Measurements from ENCODE around the gene PTX3. TPM values are rescaled to one million over a fixed set of nuclear protein-coding genes. Genes with fewer than 3 reads are reported as not detected.

The PTX3 gene
- 96.0 TPM for polyA plus RNA-seq (2013, experiment 1 of 2; ENCODE audit: insufficient read length)
- 98.5 TPM for polyA plus RNA-seq (2013, experiment 2 of 2; ENCODE audit: insufficient read length)

GRCh38 chr3:157436583-157437291 is at the start of gene PTX3:
Gene PTX3, plus strand, starts transcription at chr3:157436850. Its CDS starts 84 bp downstream, at chr3:157436934.
- peak; percentile 84 for DNase-seq

GRCh38 chr3:157387708-157388435 is 48.8 kb upstream of the PTX3 start:
- DNase-seq: peak; percentile 34

GRCh38 chr3:157388976-157389375 is 47.7 kb upstream of the PTX3 start:
- DNase-seq: peak; percentile 45

- no peak for DNase-seq
These were observed 45.7 kb upstream of the PTX3 start for GRCh38 chr3:157390713-157391515.

- DNase-seq: no peak
These were observed 44.5 kb upstream of the PTX3 start for GRCh38 chr3:157392104-157392503.

- no peak for DNase-seq
These were observed 43.5 kb upstream of the PTX3 start for GRCh38 chr3:157393113-157393512.

- no peak for DNase-seq
These were observed 42.2 kb upstream of the PTX3 start for GRCh38 chr3:157394411-157394810.

- no peak for DNase-seq
These were observed 38.1 kb upstream of the PTX3 start for GRCh38 chr3:157398598-157398997.

GRCh38 chr3:157404381-157404780 is 32.3 kb upstream of the PTX3 start:
- no peak for DNase-seq

GRCh38 chr3:157405457-157405856 is 31.2 kb upstream of the PTX3 start:
- DNase-seq: peak; percentile 85

GRCh38 chr3:157406394-157406793 is 30.3 kb upstream of the PTX3 start:
- DNase-seq: no peak

- DNase-seq: no peak
These were observed 28.9 kb upstream of the PTX3 start for GRCh38 chr3:157407769-157408168.

- DNase-seq: no peak
These were observed 28.0 kb upstream of the PTX3 start for GRCh38 chr3:157408499-157409149.

GRCh38 chr3:157409516-157409915 is 27.1 kb upstream of the PTX3 start:
- no peak for DNase-seq

- DNase-seq: no peak
These were observed 25.7 kb upstream of the PTX3 start for GRCh38 chr3:157410945-157411344.

- no peak for DNase-seq
These were observed 24.3 kb upstream of the PTX3 start for GRCh38 chr3:157412323-157412855.

- DNase-seq: no peak
These were observed 21.8 kb upstream of the PTX3 start for GRCh38 chr3:157414861-157415260.

- no peak for DNase-seq
These were observed 20.1 kb upstream of the PTX3 start for GRCh38 chr3:157416347-157417087.

GRCh38 chr3:157417247-157417646 is 19.4 kb upstream of the PTX3 start:
- DNase-seq: peak; percentile 75

- DNase-seq: no peak
These were observed 18.5 kb upstream of the PTX3 start for GRCh38 chr3:157418104-157418503.

GRCh38 chr3:157420606-157421130 is 16.0 kb upstream of the PTX3 start:
- DNase-seq: no peak

All from fibroblast of skin of scalp (primary cell).